NCI-H1105 (cell line): ENCODE results near the gene OR51B2.
"Not testable (repeated sequence)": the region's sequence is repeated elsewhere in the genome, so short reads cannot be mapped to it uniquely, and the experiment has no call there.

Source experiments
- DNase-seq: peaks from one replicate; lab custom pipeline; 2025; lab: John Stamatoyannopoulos, UW

The OR51B2 gene, protein sequence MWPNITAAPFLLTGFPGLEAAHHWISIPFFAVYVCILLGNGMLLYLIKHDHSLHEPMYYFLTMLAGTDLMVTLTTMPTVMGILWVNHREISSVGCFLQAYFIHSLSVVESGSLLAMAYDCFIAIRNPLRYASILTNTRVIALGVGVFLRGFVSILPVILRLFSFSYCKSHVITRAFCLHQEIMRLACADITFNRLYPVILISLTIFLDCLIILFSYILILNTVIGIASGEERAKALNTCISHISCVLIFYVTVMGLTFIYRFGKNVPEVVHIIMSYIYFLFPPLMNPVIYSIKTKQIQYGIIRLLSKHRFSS

GRCh38 chr11:5324197-5324596 is at the start of gene OR51B2:
Gene OR51B2, minus strand, starts transcription at chr11:5324297. Its CDS starts 0 bp downstream, at chr11:5324297.
- DNase-seq: no peak

DNA sequence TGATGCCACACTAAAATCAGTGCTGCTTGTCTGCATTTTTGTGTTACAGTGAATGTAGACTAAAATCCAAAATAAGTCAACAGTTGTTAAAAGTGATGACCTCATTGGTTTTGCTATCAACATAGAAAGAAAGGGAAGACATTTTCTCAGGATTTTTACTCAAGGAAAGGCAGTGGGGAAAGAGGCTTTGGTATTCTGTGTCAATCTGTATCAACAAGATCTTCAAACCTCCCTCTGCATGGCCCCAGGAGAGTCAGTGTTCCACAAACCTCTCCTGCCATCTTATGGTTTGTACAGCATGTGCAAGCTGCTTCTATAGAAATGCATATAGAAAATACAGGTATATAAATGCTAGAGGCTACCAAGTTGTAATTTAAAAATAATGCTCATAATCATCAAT is 45.7 kb upstream of the OR51B2 start:
- DNase-seq: no peak

DNA sequence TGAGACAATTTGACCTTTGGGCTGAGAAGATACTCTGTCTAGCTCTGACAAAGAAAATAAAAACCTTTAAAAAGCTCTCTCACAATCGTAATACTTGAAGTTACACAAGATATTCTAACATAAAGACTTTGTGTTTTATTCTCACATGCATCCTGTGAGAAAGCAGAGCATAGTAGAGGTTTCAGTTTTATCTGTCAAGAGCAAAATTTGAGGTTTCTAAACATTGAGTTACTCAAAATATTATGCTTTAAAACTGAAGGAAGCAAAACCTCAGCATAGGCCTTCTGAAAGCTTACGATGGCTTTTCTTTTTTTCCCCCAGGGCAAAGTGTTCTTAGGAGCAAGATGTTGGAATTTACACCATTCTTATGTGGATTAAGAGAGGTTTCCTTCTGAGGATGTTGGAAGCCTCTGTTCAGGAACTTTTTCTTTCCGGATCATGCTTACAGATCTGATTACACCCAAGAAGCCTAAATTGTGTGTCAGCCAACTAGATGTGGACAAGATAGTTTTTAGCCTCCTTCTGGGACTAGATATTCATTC is 44.5 kb upstream of the OR51B2 start:
- DNase-seq: no peak

DNA sequence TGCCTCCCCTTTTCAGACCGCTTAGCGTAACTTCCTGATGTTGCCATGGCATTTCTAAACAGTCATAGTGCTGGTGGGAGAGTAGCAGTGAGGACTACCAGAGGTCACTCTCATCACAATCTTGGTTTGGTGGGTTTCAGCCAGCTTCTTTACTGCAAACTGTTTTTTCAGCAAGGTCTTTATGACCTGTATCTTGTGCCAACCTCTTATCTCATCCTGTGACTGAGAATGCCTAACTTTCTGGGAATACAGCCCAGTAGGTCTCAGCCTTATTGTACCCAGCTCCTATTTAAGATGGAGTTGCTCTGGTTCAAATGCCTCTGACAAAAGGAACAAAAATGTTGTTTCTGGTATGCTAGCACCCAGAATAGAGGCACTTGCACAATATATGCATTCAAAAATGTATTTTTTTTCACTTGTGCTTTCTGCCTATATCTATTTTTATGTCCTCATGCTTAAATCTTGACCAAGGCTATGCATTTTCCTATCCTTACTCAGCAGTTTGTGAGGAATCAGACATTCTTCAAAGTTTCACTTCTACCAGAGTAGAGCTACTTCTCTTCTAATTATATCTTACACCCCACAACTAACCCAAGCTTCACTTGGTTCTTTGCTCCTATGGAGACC is 43.5 kb upstream of the OR51B2 start:
- DNase-seq: no peak

GRCh38 chr11:5366856-5367255 is 42.8 kb upstream of the OR51B2 start:
- DNase-seq: no peak

DNA sequence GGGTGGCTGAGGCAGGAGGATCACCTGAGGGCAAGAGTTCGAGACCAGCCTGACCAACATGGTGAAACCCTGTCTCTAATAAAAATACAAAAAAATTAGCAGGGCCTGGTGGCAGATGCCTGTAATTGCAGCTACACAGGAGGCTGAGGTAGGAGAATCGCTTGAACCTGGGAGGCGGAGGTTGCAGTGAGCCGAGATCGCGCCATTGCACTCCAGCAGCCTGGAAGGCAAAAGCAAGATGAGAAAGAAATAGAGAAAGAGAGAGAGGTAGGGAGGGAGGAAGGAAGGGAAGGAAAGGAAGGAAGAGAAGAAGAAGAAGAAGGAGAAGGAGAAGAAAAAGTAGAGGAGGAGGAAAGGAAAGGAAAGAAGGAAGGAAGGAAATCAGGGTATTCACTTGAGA is 42.3 kb upstream of the OR51B2 start:
- not testable (repeated sequence) for DNase-seq

DNA sequence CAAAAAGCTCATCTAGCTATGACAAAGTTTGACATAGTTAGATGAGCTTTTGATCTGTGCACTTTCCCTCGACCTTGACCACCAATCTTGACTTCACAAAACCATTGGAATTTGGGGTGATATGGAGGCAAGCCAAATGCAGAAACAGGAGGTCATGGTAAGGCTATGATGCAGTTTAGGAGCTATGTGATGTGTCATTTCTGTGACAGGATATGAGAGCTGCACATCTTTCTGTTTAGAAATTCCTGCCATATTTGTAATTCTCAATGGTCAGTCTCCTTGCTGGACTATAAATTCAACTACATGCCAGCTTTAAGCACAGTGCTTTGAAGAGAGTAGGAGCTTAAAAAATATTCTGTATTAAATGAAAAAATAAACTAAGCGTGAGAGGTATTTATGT is 40.1 kb upstream of the OR51B2 start:
- DNase-seq: no peak

GRCh38 chr11:5363679-5364078 is 39.6 kb upstream of the OR51B2 start:
- no peak for DNase-seq

GRCh38 chr11:5362017-5362625 is 38.0 kb upstream of the OR51B2 start:
- no peak for DNase-seq

- DNase-seq: not testable (repeated sequence)
Measured at GRCh38 chr11:5356031-5356430, 31.9 kb upstream of the OR51B2 start.

DNA sequence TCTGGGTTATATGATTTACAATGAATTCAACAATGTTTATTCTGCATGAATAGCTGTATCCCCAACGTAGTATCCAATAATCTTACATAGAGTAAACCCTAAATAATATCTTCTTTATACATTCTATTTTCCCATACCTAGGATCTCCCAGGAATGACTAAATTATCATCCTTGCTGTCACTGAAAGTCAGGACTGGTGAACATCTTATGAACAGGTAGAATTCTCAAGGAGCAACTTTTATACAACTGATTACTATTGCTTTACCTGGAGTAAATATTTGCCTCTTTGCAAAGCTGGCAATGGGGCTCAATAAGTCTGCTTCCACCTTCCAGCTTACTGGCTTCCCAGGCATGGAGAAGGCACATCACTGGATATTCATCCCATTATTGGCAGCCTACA is 27.1 kb upstream of the OR51B2 start, which contains the start of gene OR51B6:
Gene OR51B6 (plus strand): TSS at position 301 of the 400 bp plus-strand sequence. CDS start 0 bp downstream, at position 301.
- no peak for DNase-seq

GRCh38 chr11:5349550-5349949 is 25.5 kb upstream of the OR51B2 start:
- no peak for DNase-seq

DNA sequence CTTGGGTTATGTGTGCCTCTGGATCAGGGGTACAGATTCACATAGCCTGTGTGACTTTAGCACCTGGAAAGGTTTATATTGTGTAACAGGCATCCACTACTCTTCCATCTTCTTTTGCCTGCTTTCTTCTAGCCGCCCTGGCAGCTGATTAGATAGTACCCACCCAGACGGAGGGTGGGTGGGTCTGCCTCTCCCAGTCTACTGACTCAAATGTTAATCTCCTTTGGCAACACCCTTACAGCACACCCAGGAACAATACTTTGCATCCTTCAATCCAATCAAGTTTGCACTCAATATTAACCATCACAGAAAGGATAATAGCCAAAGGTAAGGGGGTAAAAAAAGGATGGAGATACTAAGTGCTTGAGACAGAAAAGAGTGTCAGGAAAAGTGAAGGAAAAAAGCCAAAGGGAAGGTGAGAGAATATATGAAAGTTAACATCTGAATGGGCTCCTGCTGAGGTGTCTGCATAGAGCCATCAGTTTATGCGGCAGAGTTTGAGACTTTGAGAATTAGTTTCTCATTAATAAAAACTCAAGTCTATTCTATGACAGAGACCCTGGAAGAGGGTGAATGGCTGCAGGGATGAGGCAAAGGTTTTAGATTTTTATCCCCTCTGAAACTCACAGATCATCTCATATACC is 24.6 kb upstream of the OR51B2 start:
- DNase-seq: no peak

DNA sequence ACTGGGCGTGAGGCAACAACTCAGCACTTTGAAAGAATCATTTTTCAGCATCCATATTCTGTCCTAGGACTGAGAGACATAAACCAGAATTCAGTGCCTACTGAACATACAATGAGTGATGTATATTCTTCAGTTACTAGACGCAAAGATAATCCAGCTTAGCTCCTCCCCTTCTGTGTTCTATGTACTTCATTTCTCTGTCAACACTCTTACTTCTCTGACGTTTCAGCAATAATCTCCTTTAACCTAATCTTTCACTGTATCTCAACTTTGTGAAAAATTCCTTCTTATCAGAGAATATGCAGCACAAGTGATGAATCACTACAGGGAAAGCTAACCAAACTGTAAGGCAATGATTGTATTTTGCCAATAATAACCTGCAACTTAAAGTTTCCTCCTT is 21.7 kb upstream of the OR51B2 start:
- no peak for DNase-seq

DNA sequence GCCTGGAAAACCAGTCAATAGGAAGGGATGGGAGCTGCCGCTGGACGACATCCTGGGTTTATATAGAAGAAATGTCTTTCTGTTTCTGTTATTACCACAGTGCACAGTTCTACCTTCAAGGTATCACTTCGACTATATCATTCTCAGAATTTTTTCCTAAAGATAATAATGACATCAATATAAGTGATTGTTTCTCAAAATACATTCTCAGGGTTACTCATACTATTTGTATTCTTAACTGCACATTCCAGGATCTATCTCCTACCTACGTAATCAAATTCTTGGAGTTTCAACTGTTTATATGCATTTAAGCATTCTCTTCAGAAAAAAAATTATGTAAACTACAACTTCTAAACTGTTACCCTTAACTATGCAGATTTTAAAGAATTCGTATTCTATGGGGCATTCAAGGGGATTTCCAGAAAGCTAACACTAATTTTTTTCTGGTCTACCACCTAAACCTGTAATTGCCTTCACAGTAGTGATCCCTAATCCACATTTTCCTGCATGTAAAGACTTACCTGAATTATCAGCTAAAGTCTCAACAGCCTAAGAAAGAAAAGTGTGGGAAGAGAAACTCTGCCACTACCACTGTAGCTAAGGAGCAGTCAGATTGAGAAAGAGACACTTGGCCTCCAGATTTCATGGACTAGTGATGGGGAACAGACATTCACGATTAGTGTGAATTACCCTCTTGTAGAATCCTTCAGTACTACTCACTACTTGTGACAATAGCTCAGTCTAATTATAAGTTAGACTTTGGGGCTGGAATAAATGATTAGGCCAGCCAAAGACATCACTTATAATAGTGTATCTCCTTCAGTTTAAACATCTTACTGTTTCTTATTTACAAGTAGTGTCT is 19.6 kb upstream of the OR51B2 start, which contains the start of gene OR51B5:
Gene OR51B5 (minus strand): TSS at position 51 of the 862 bp plus-strand sequence. CDS start 0 bp downstream, at position 51.
- DNase-seq: no peak

- DNase-seq: no peak
Measured at GRCh38 chr11:5339771-5340322, 15.8 kb upstream of the OR51B2 start.

DNA sequence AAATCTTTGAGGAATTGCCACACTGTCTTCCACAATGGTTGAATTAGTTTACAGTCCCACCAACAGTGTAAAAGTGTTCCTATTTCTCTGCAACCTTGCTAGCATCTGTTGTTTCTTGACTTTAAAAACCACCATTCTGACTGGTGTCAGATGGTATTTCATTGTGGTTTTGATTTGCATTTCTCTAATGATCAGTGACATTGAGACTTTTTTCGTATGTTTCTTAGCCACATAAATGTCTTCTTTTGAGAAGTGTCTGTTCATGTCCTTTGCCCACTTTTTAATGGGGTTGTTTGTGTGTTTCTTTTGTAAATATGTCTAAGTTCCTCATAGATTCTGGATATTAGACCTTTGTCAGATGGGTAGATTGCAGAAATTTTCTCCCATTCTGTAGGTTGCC is 13.2 kb upstream of the OR51B2 start:
- not testable (repeated sequence) for DNase-seq

DNA sequence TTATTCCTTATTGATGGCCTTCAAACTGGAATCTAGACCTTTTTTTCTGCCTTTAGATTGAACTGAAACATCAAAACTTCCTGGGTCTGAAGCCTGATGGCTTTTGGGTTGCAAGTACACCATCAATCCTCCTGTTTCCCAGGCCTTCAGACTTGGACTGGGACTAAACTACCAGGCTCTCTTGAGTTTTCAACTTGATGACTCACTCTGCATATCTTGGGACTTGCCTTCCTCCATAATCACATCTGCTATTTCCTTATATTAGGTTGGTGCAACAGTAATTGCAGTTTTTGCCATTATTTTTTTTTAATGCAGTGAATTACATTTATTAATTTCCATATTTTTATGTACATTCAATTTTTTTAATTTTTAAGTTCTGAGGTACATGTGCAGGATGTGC is 12.2 kb upstream of the OR51B2 start:
- no peak for DNase-seq

- DNase-seq: no peak
Measured at GRCh38 chr11:5335170-5335569, 11.1 kb upstream of the OR51B2 start.

DNA sequence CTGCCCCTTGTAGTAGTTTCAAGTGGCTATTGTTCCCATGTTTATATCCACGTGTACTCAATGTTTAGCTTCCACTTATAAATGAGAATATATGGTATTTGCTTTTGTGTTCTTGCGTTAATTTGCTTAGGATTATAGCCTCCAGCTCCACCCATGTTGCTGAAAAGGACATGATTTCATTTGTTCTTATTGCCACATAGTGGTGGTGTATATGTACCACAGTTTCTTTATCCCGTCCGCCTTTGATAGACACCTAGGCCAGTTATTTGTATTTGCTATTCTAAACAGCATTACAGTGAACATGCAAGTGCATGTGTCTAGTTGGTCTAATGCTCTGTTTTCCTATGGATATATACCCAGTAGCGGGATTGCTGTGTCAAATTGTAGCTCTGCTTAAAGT is 6.8 kb downstream of the OR51B2 start:
- DNase-seq: no peak
